Suprapubic skin (tissue), 3 donors: ENCODE measurements around the gene WFDC1.

Experiments used
- CTCF ChIP-seq, 2 donors: fragments of 200-600 bp in 1 of 2; fragments of 450-650 bp in 1 of 2; sonication (generic) in 1 of 2; IDR thresholded peaks; one replicate each; pipeline ENCODE4 v1.5.1; 2016 to 2019; ENCODE audit warnings: antibody characterized with exemption in 2 of 2, mild to moderate bottlenecking in 1 of 2, moderate library complexity in 1 of 2
- EP300 ChIP-seq: sonication (generic); formaldehyde crosslinking; IDR thresholded peaks from one replicate; pipeline ENCODE4 v1.6.1; 2017; ENCODE audit warnings: antibody characterized with exemption
- POLR2A ChIP-seq, 2 donors: fragments of 450-650 bp; IDR thresholded peaks; one replicate each; pipeline ENCODE4 v1.6.1; 2017; ENCODE audit warnings: antibody characterized with exemption in 2 of 2, mild to moderate bottlenecking in 2 of 2, moderate library complexity in 2 of 2

- TF ChIP-seq POLR2A (IDR thresholded peaks at IDR 0.05) (no peak), EP300 (no peak), CTCF (IDR thresholded peaks at IDR 0.05) (no peak)
Observed at GRCh38 chr16:84350685-84351400, 56.2 kb downstream of the WFDC1 start.
